HEK293T (cell line): ENCODE results near the gene B3GNT3.

ENCODE experiments used
- ARNT ChIP-seq: fragments of 450-650 bp; IDR thresholded peaks from 2 replicates; pipeline ENCODE4 v1.6.1; 2017; ENCODE audit warnings: mild to moderate bottlenecking
- BHLHE40 ChIP-seq: fragments of 450-650 bp; IDR thresholded peaks from 2 replicates; pipeline ENCODE4 v1.6.1; 2016; ENCODE audit warnings: mild to moderate bottlenecking, moderate library complexity, borderline replicate concordance
- CTBP1 ChIP-seq: fragments of 450-650 bp; IDR thresholded peaks from 2 replicates; pipeline ENCODE4 v1.6.1; 2016; ENCODE audit warnings: borderline replicate concordance
- FOXA1 ChIP-seq: fragments of 450-650 bp; IDR thresholded peaks from 2 replicates; pipeline ENCODE4 v1.6.1; 2016; ENCODE audit warnings: mild to moderate bottlenecking
- FOXK2 ChIP-seq: fragments of 450-650 bp; IDR thresholded peaks from 2 replicates; pipeline ENCODE4 v1.6.1; 2016; ENCODE audit warnings: mild to moderate bottlenecking
- NFRKB ChIP-seq: fragments of 450-650 bp; IDR thresholded peaks from 2 replicates; pipeline ENCODE4 v1.6.1; 2016; ENCODE audit warnings: mild to moderate bottlenecking, moderate library complexity
- SUZ12 ChIP-seq: fragments of 450-650 bp; IDR thresholded peaks from 2 replicates; pipeline ENCODE4 v1.6.1; 2016; ENCODE audit warnings: mild to moderate bottlenecking

DNA sequence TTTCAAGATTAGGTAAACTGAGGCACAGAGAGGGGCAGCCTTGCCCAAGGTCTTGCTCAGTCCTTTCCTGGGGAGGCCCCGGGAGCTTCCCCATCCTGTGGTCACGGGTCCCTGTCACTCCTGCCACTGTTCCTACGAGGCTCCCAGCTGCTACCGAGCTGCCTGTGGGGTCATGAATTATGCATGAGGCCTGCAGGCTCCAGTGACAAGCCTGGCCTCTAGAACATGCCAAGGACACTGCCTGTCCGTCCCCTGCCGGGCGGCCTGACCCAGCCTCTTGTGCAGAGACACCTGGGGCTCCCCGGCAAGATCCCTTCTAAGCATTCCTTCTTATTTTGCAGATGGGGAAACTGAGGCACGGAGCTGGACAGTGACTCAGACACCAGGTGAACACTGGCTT, 41.0 kb upstream of the B3GNT3 start:
- TF ChIP-seq CTBP1: no peak
- TF ChIP-seq SUZ12: no peak
- no peak for TF ChIP-seq ARNT
- TF ChIP-seq NFRKB: no peak
- TF ChIP-seq BHLHE40: no peak
- no peak for TF ChIP-seq FOXK2
- TF ChIP-seq FOXA1: no peak
